Upper lobe of left lung (tissue), 4 donors: Measurements from ENCODE around the gene PIK3CD.

Source experiments
- EP300 ChIP-seq, 4 donors: sonication (generic); formaldehyde crosslinking; IDR thresholded peaks; one replicate each; pipeline ENCODE4 v1.5.1; 2017; ENCODE audit warnings: antibody characterized with exemption in 4 of 4, control low read depth in 2 of 4
- POLR2A ChIP-seq, 4 donors: fragments of 450-650 bp; IDR thresholded peaks; one replicate each; pipeline ENCODE4 v1.5.1; 2016 to 2017; ENCODE audit warnings: antibody characterized with exemption in 4 of 4, mild to moderate bottlenecking in 2 of 4
- TF ChIP-seq, protein P1 (sequence below), 6 experiments: fragments of 450-650 bp in 4 of 6; fragments of 200-600 bp in 2 of 6; sonication (generic) in 2 of 6; IDR thresholded peaks; one replicate each; pipeline ENCODE4 v1.5.1; 2016 to 2019; ENCODE audit warnings: antibody characterized with exemption in 6 of 6

- TF ChIP-seq EP300 (IDR thresholded peaks at IDR 0.05) (no peak), POLR2A (IDR thresholded peaks at IDR 0.05) (no peak)
- TF ChIP-seq, protein P1, sequence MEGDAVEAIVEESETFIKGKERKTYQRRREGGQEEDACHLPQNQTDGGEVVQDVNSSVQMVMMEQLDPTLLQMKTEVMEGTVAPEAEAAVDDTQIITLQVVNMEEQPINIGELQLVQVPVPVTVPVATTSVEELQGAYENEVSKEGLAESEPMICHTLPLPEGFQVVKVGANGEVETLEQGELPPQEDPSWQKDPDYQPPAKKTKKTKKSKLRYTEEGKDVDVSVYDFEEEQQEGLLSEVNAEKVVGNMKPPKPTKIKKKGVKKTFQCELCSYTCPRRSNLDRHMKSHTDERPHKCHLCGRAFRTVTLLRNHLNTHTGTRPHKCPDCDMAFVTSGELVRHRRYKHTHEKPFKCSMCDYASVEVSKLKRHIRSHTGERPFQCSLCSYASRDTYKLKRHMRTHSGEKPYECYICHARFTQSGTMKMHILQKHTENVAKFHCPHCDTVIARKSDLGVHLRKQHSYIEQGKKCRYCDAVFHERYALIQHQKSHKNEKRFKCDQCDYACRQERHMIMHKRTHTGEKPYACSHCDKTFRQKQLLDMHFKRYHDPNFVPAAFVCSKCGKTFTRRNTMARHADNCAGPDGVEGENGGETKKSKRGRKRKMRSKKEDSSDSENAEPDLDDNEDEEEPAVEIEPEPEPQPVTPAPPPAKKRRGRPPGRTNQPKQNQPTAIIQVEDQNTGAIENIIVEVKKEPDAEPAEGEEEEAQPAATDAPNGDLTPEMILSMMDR (IDR thresholded peaks at IDR 0.05) = no peak
Measured at GRCh38 chr1:9714257-9714718, 62.8 kb downstream of the PIK3CD start.
